HG03095 (cell line): ENCODE data around the gene VRK1.
"Not testable (repeated sequence)": the region's sequence is repeated elsewhere in the genome, so short reads cannot be mapped to it uniquely, and the experiment has no call there.

Source experiments
- ATAC-seq: cut with Tn5 transposase; IDR thresholded peaks from one replicate; pipeline ENCODE4 v1.9.1; 2021; ENCODE audit warnings: moderate library complexity; ENCODE audit not compliant: unreplicated experiment

The VRK1 gene

GRCh38 chr14:96867634-96868033, 70.5 kb downstream of the VRK1 start:
- ATAC-seq = no peak

GRCh38 chr14:96874127-96874526, 76.9 kb downstream of the VRK1 start:
- no peak for ATAC-seq

GRCh38 chr14:96876747-96877146, 79.6 kb downstream of the VRK1 start:
- no peak for ATAC-seq

GRCh38 chr14:96881713-96882112, 84.5 kb downstream of the VRK1 start:
- ATAC-seq = peak; percentile 81

- not testable (repeated sequence) for ATAC-seq
Observed at GRCh38 chr14:96883974-96884373, 86.8 kb downstream of the VRK1 start.

GRCh38 chr14:96888158-96888557, 91.0 kb downstream of the VRK1 start:
- ATAC-seq = peak; percentile 63

- ATAC-seq = no peak
Observed at GRCh38 chr14:96888593-96888992, 91.4 kb downstream of the VRK1 start.

- no peak for ATAC-seq
Observed at GRCh38 chr14:96889091-96889490, 91.9 kb downstream of the VRK1 start.

GRCh38 chr14:96893966-96894622, 96.9 kb downstream of the VRK1 start:
- no peak for ATAC-seq

- no peak for ATAC-seq
Observed at GRCh38 chr14:96894966-96895365, 97.8 kb downstream of the VRK1 start.

GRCh38 chr14:96895658-96896271, 98.6 kb downstream of the VRK1 start:
- ATAC-seq = peak; percentile 76

GRCh38 chr14:96897184-96897583, 100.0 kb downstream of the VRK1 start:
- no peak for ATAC-seq

- ATAC-seq = peak; percentile 78
Observed at GRCh38 chr14:96901227-96901626, 104.0 kb downstream of the VRK1 start.

- no peak for ATAC-seq
Observed at GRCh38 chr14:96902004-96902403, 104.8 kb downstream of the VRK1 start.

- no peak for ATAC-seq
Observed at GRCh38 chr14:96903444-96904023, 106.4 kb downstream of the VRK1 start.

- ATAC-seq = no peak
Observed at GRCh38 chr14:96904201-96904600, 107.0 kb downstream of the VRK1 start.

GRCh38 chr14:96905065-96905464, 107.9 kb downstream of the VRK1 start:
- ATAC-seq = no peak

GRCh38 chr14:96905825-96906224, 108.6 kb downstream of the VRK1 start:
- ATAC-seq = no peak

GRCh38 chr14:96906434-96906833, 109.3 kb downstream of the VRK1 start:
- no peak for ATAC-seq

- ATAC-seq = no peak
Observed at GRCh38 chr14:96909841-96910364, 112.7 kb downstream of the VRK1 start.

GRCh38 chr14:96911499-96912149, 114.4 kb downstream of the VRK1 start:
- no peak for ATAC-seq
